Tibial nerve (tissue), 4 donors: ENCODE results near the gene NOTCH2. TPM values are rescaled to one million over a fixed set of nuclear protein-coding genes. Genes with fewer than 3 reads are reported as not detected.
"Not testable (repeated sequence)": the region's sequence is repeated elsewhere in the genome, so short reads cannot be mapped to it uniquely, and the experiment has no call there.

ENCODE experiments used
- DNase-seq, 2 donors: peaks; one replicate each; pipeline ENCODE4 v3.0.0-alpha.2; 2019; ENCODE audit warnings: low spot score in 2 of 2
- H3K27ac ChIP-seq, 4 donors: fragments of 200-600 bp; sonication (generic) in 3 of 4; one replicate each; pipeline ENCODE4 v1.5.1; 2017 to 2019; ENCODE audit warnings: mild to moderate bottlenecking in 1 of 4
- H3K27me3 ChIP-seq, 2 donors: fragments of 200-600 bp; sonication (generic) in 1 of 2; one replicate each; pipeline versions ENCODE4 v1.5.1 to v1.6.0; 2017 to 2019
- H3K36me3 ChIP-seq, 3 donors: fragments of 200-600 bp; sonication (generic); one replicate each; pipeline ENCODE4 v1.5.1; 2018 to 2019
- H3K4me1 ChIP-seq, 4 donors: fragments of 200-600 bp; sonication (generic) in 3 of 4; one replicate each; pipeline ENCODE4 v1.5.1; 2017 to 2019
- H3K4me3 ChIP-seq, 4 donors: fragments of 200-600 bp; sonication (generic) in 3 of 4; one replicate each; pipeline ENCODE4 v1.5.1; 2017 to 2019; ENCODE audit warnings: mild to moderate bottlenecking in 1 of 4, moderate library complexity in 1 of 4
- H3K9me3 ChIP-seq, 4 donors: fragments of 200-600 bp; sonication (generic) in 3 of 4; one replicate each; pipeline ENCODE4 v1.5.1; 2017 to 2019
- CTCF ChIP-seq, 5 experiments: fragments of 200-600 bp in 3 of 5; fragments of 450-650 bp in 2 of 5; sonication (generic) in 3 of 5; IDR thresholded peaks; one replicate each; pipeline ENCODE4 v1.5.1; 2016 to 2019; ENCODE audit warnings: antibody characterized with exemption in 5 of 5, mild to moderate bottlenecking in 3 of 5, moderate library complexity in 2 of 5
- EP300 ChIP-seq, 2 donors: sonication (generic); formaldehyde crosslinking; IDR thresholded peaks; one replicate each; pipeline ENCODE4 v1.6.1; 2017; ENCODE audit warnings: antibody characterized with exemption in 2 of 2, mild to moderate bottlenecking in 1 of 2
- POLR2A ChIP-seq, 2 donors: fragments of 450-650 bp; IDR thresholded peaks; one replicate each; pipeline ENCODE4 v1.6.1; 2017; ENCODE audit warnings: antibody characterized with exemption in 2 of 2, mild to moderate bottlenecking in 2 of 2, moderate library complexity in 2 of 2
- WGBS, 2 donors: methylation state at CpG; one replicate each; pipeline ENCODE4 v1.1.5; 2018; 5-methylcytosine and 5-hydroxymethylcytosine counted together
- total RNA-seq, 4 donors: library from RNA; depleted of rRNA; stranded (reverse); fragments of >200 nt; gene quantifications; one replicate each; pipeline ENCODE4 v1.1.0, GENCODE V29; 2016

NOTCH2 gene
- total RNA-seq, 4 donors from 2014 or later, result 86.7 to 110 (median 106) TPM

DNA sequence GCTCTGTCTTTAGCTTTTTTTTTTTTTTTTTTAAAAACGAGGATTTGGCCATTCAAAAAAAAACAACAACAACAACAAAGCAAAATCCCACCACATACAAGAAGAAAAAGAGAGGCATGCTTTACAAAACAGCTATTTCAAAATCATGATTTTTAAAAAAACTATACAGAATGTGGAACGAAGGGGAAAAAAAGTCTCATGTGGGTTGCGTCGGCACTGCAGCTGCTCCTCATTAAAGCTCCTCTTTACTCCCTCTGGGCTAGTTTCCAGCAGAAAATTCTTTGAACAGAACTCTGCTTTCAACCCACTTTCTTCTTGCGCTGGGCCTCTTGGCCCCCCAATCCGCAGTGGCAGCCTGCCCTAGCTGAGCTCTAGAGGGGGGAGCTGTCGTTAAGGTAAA, 54.5 kb downstream of the NOTCH2 start:
- not testable (repeated sequence) for H3K36me3 ChIP-seq, H3K27me3 ChIP-seq, H3K27ac ChIP-seq, H3K9me3 ChIP-seq, H3K4me3 ChIP-seq, H3K4me1 ChIP-seq
- 2 to 5% methylated on average over 6 to 7 of the region's 7 CpGs for WGBS, 2 donors
- peak in 1 of 2 donors; percentile 6 for DNase-seq
- TF ChIP-seq EP300 (IDR thresholded peaks at IDR 0.05), result peak in 1 of 2 donors; percentile 61

DNA sequence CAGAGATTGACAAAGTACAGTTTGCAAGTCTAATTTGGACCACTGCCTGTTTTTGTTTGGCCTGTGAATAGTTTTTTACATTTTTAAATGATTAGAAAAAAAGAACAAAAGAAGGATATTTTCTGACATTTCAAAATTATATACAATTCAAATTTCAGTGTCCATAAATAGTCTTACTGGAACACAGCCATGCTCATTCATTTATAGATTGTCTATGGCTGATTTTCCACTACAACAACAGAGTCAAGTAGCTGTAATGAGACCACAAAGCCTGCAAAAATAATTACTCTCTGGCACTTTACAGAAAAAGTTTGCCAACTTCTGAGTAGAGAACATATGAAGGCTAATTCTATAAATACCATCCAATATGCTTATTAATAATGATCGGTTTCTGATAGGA, 61.1 kb downstream of the NOTCH2 start:
- H3K4me1 ChIP-seq, DNase-seq, H3K27me3 ChIP-seq, H3K27ac ChIP-seq, H3K36me3 ChIP-seq, H3K9me3 ChIP-seq, H3K4me3 ChIP-seq: not testable (repeated sequence)
- 36 to 37% methylated on average over 1 of the region's 1 CpG for WGBS, 2 donors

DNA sequence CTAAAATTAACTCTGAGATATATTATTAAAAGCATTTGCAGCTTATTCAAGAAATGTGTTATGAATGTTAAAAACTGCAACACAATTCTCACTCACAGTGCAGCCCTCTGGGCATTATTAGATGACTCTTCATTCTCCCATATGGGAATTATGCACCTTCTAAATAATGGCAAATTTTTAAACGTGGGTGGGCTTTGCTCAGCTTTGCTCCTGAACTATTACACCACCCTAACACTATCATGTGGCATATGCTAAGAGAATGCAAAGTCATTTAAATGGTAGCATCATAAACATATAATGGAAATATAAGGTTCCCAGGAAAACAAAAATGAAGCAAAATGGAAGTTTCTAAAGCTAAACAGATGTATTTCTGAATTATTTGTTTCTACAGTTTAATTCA, 61.6 kb downstream of the NOTCH2 start:
- H3K27ac ChIP-seq, H3K9me3 ChIP-seq, DNase-seq, H3K4me3 ChIP-seq, H3K36me3 ChIP-seq, H3K27me3 ChIP-seq, H3K4me1 ChIP-seq: not testable (repeated sequence)
- WGBS, 2 donors, result no CpG with 5 or more reads among the region's 1 CpG

DNA sequence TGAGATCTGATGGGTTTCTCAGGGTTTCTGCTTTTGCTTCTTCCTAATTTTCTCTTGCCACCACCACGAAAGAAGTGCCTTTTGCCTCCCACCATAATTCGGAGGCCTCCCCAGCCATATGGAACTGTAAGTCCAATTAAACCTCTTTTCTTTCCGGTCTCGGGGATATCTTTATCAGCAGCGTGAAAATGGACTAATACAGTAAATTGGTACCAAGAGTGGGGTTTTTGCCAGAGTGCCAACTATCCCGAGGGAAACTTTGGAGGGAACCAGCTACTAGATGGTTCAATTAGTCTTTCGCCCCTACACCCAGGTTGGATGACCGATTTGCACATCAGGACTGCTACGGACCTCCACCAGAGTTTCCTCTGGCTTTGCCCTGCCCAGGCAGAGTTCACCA, 68.4 kb downstream of the NOTCH2 start:
- not testable (repeated sequence) for H3K9me3 ChIP-seq, H3K4me3 ChIP-seq, H3K27me3 ChIP-seq, DNase-seq, H3K4me1 ChIP-seq, H3K27ac ChIP-seq
- WGBS, 2 donors, result 93 to 98% methylated on average over 9 of the region's 9 CpGs
- peaks cover 0 to 17% (median 0%) of the 10 kb centered on the region in 3 donors for H3K36me3 ChIP-seq

DNA sequence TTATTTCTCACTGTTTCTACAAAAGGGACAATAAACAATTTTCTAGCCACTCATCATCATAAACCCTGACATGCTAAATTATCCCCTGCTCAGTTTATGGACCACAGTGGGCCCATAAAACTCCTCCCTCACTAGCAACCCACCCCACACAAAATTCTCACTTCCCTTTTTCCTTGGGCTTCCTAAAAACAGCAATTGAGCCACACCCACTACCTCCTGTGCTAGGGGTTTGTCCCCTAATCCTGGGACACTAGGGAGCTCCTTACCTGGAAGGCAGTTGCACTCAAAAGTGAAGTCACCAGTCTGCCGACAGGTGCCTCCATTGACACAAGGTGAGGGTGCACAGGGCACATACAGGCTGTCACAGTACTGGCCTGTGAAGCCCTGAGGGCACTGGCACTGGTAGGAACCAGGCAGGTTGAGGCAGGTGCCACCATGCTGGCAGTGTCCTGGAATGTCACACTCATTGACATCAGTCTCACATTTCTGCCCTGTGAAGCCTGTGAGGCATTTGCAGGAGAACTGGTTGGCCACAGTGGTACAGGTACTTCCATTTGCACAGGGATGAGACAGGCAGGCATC, 72.6 kb downstream of the NOTCH2 start:
- WGBS, 2 donors, result 78% methylated on average over 1 of the region's 1 CpG; no CpG with 5 or more reads in 1 of the 2 donors
- H3K4me3 ChIP-seq, H3K36me3 ChIP-seq, DNase-seq, H3K27me3 ChIP-seq, H3K9me3 ChIP-seq: not testable (repeated sequence)
- H3K27ac ChIP-seq, result peak overlapping the region in 1 of 4 donors; percentile 62
- peaks cover 0 to 17% (median 0%) of the 10 kb centered on the region in 4 donors for H3K4me1 ChIP-seq

DNA sequence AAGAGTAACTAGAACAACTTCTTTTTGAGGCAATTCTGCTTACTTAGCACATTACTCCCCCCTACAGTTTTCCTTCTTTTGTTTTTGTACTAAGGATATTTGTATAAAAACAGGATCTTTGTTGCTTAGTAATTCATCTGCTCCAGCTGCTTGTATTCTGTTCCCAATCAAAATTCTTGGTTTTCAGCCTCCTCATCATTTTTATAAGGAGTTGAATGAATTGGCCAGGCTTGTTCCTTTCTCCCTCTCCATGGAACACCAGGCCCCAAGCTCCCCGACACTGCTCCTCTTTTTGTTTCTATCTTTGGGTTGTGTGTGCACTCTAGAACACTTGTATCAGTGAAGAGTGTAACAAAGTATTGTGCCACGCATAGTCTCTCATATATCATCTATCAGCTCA, 73.5 kb downstream of the NOTCH2 start:
- H3K27me3 ChIP-seq, H3K36me3 ChIP-seq, H3K9me3 ChIP-seq, H3K4me3 ChIP-seq, DNase-seq: not testable (repeated sequence)
- no CpG with 5 or more reads among the region's 2 CpGs for whole genome bisulfite sequencing, 2 donors
- H3K4me1 ChIP-seq, result peaks cover 0 to 17% (median 0%) of the 10 kb centered on the region in 4 donors
- H3K27ac ChIP-seq, result peak overlapping the region in 2 of 4 donors; percentile 17 to 62

GRCh38 chr1:119988306-119989062, 81.0 kb downstream of the NOTCH2 start:
- Histone ChIP-seq H3K27me3 (no peaks in the 10 kb centered on the region), H3K4me3 (no peak overlapping the region), H3K27ac (peak overlapping the region in 2 of 4 donors; percentile 45 to 52), H3K36me3 (peaks cover 0 to 10% (median 0%) of the 10 kb centered on the region in 3 donors), H3K4me1 (peaks cover 0 to 24% (median 15%) of the 10 kb centered on the region in 4 donors), H3K9me3 (no peaks in the 10 kb centered on the region)
- 74 to 79% methylated on average over 2 of the region's 2 CpGs for WGBS, 2 donors
- DNase-seq, result no peak
- TF ChIP-seq POLR2A (IDR thresholded peaks at IDR 0.05) (no peak), EP300 (IDR thresholded peaks at IDR 0.05) (no peak), CTCF (IDR thresholded peaks at IDR 0.05) (no peak)

GRCh38 chr1:119987686-119988085, 81.8 kb downstream of the NOTCH2 start:
- Histone ChIP-seq H3K36me3 (peaks cover 0 to 10% (median 0%) of the 10 kb centered on the region in 3 donors), H3K27me3 (no peaks in the 10 kb centered on the region), H3K4me3 (no peak overlapping the region), H3K9me3 (no peaks in the 10 kb centered on the region), H3K27ac (peak overlapping the region in 3 of 4 donors; percentile 27 to 52 (median 45)), H3K4me1 (peaks cover 0 to 29% (median 15%) of the 10 kb centered on the region in 4 donors)
- no peak for TF ChIP-seq POLR2A (IDR thresholded peaks at IDR 0.05)
- TF ChIP-seq CTCF (IDR thresholded peaks at IDR 0.05), result no peak
- TF ChIP-seq EP300 (IDR thresholded peaks at IDR 0.05), result no peak
- WGBS, 2 donors, result 88 to 90% methylated on average over 1 of the region's 1 CpG
- no peak for DNase-seq
